ENCODE results near the gene CTSA.
A peak's percentile ranks its signal among the peaks of the same experiment; 100 is the strongest.

The CTSA gene

DNA sequence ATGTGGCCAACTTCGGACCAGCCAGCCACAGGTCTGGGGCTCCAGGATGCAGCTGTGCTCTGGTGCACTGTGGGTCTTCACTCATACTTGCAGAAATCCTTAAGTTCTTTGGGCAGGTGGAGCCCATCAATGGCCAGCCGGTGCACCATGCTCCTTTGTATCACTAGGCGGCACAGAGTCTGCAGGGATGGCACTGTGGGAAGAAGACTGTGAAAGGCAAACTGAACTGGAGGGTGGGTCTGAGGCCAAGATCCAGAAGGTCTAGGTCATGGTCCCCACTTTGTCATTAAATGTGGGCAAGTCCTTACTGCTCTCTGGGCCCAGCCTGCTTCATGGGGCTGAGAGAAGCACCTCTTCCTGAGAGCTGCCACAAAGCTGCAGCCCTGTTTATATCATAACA is 2.5 kb upstream of the CTSA start:
- WGBS (ENCODE audit: insufficient coverage) = 89% methylated on average over 3 of the region's 3 CpGs
- ChIA-PET POLR2A (interaction anchor here (0.6 kb wide), 1 partner anchor 32 kb away, joined by 3 read pairs; no protein-coding TSS in a partner anchor), CTCF (interaction anchor here (0.9 to 5.8 kb wide), 8 partner anchors 7 to 89 kb away, joined by 3 to 30 read pairs (median 12); partner anchors contain the start of genes ZNF335 and ZSWIM1)
- Histone ChIP-seq H3K36me3 (ENCODE audit: control insufficient read depth in 4 of 4, insufficient read depth in 4 of 4, low read length in 3 of 4) (peaks cover 3 to 39% (median 30%) of the 10 kb centered on the region in 4 experiments), H3K9me3 (ENCODE audit: control extremely low read depth in 1 of 5, control insufficient read depth in 4 of 5, insufficient read depth in 2 of 5, low read depth in 1 of 5, low read length in 4 of 5) (no peaks in the 10 kb centered on the region), H3K4me3 (ENCODE audit: control insufficient read depth in 1 of 7, extremely low read depth in 1 of 7, insufficient read depth in 4 of 7, low read depth in 2 of 7, low read length in 6 of 7) (no peak overlapping the region), H3K27me3 (replicated peaks in 2 of 5; ENCODE audit: control insufficient read depth in 4 of 5, insufficient read depth in 5 of 5, low read length in 4 of 5) (no peaks in the 10 kb centered on the region), H3K27ac (ENCODE audit: insufficient read depth in 1 of 2, low read depth in 1 of 2, low read length in 2 of 2, poor library complexity in 1 of 2, severe bottlenecking in 2 of 2) (no peak overlapping the region), H3K4me1 (ENCODE audit: control extremely low read depth in 1 of 4, control insufficient read depth in 4 of 4, insufficient read depth in 4 of 4, low read length in 3 of 4) (peaks cover 12 to 72% (median 60%) of the 10 kb centered on the region in 4 experiments)
- no peak for DNase-seq

GRCh38 chr20:45890077-45890984 is 804 bp upstream of the CTSA start:
- Histone ChIP-seq H3K4me3 (ENCODE audit: control insufficient read depth in 1 of 7, extremely low read depth in 1 of 7, insufficient read depth in 4 of 7, low read depth in 2 of 7, low read length in 6 of 7) (peak overlapping the region; percentile 52 to 86 (median 80)), H3K27me3 (replicated peaks in 2 of 5; ENCODE audit: control insufficient read depth in 4 of 5, insufficient read depth in 5 of 5, low read length in 4 of 5) (no peaks in the 10 kb centered on the region), H3K36me3 (ENCODE audit: control insufficient read depth in 4 of 4, insufficient read depth in 4 of 4, low read length in 3 of 4) (peaks cover 4 to 48% (median 30%) of the 10 kb centered on the region in 4 experiments), H3K4me1 (ENCODE audit: control extremely low read depth in 1 of 4, control insufficient read depth in 4 of 4, insufficient read depth in 4 of 4, low read length in 3 of 4) (peaks cover 10 to 58% (median 47%) of the 10 kb centered on the region in 4 experiments), H3K9me3 (ENCODE audit: control extremely low read depth in 1 of 5, control insufficient read depth in 4 of 5, insufficient read depth in 2 of 5, low read depth in 1 of 5, low read length in 4 of 5) (no peaks in the 10 kb centered on the region), H3K27ac (ENCODE audit: insufficient read depth in 1 of 2, low read depth in 1 of 2, low read length in 2 of 2, poor library complexity in 1 of 2, severe bottlenecking in 2 of 2) (peak overlapping the region in 1 of 2 experiments; percentile 70)
- ChIA-PET CTCF (interaction anchor here (0.8 to 5.8 kb wide), 19 partner anchors 8 to 91 kb away, joined by 3 to 30 read pairs (median 4); partner anchors contain the start of genes ACOT8, PLTP, ZNF335 and ZSWIM1), POLR2A (interaction anchor here (0.5 to 2.7 kb wide), 8 partner anchors 9 to 212 kb away, joined by 3 to 12 read pairs (median 4); partner anchors contain the start of genes PCIF1, PLTP and ZSWIM1)
- DNase-seq = peak; percentile 70 to 82 (median 81)
- under 1% methylated on average over 69 of the region's 79 CpGs for WGBS (ENCODE audit: insufficient coverage)

DNA sequence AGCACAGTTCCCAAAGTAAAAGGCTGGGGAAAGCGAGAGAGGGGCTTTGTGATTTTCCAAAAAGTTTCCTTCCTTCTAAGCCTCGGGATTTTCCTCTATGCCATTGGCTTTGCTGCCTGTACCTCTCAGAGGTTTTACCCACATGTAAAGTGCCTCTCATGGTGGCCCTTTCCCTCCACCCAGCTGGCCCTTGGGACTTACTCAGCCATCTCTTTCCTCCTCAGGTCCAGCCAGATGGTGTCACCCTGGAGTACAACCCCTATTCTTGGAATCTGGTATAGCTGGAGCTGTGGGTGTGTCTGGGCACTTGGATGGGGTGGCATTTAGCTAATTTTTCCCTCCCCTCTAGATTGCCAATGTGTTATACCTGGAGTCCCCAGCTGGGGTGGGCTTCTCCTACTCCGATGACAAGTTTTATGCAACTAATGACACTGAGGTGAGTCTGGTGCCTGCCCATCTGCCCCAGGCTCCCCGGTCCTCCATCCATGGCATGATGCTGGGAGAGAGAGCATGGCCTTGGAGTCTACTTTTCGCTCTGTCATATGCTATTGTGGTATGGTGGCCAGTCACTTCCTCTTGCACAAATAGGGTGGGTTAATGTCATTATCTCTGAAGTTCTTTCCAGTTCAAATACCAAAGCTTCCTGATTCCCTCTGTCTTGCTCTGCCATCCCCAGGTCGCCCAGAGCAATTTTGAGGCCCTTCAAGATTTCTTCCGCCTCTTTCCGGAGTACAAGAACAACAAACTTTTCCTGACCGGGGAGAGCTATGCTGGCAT is 1.1 kb downstream of the CTSA start:
- Histone ChIP-seq H3K4me1 (ENCODE audit: control extremely low read depth in 1 of 4, control insufficient read depth in 4 of 4, insufficient read depth in 4 of 4, low read length in 3 of 4) (peaks cover 8 to 46% (median 39%) of the 10 kb centered on the region in 4 experiments), H3K36me3 (ENCODE audit: control insufficient read depth in 4 of 4, insufficient read depth in 4 of 4, low read length in 3 of 4) (peaks cover 9 to 51% (median 30%) of the 10 kb centered on the region in 4 experiments), H3K27ac (ENCODE audit: insufficient read depth in 1 of 2, low read depth in 1 of 2, low read length in 2 of 2, poor library complexity in 1 of 2, severe bottlenecking in 2 of 2) (peak overlapping the region; percentile 25 to 70), H3K27me3 (replicated peaks in 2 of 5; ENCODE audit: control insufficient read depth in 4 of 5, insufficient read depth in 5 of 5, low read length in 4 of 5) (no peaks in the 10 kb centered on the region), H3K9me3 (ENCODE audit: control extremely low read depth in 1 of 5, control insufficient read depth in 4 of 5, insufficient read depth in 2 of 5, low read depth in 1 of 5, low read length in 4 of 5) (no peaks in the 10 kb centered on the region), H3K4me3 (ENCODE audit: control insufficient read depth in 1 of 7, extremely low read depth in 1 of 7, insufficient read depth in 4 of 7, low read depth in 2 of 7, low read length in 6 of 7) (peak overlapping the region in 6 of 7 experiments; percentile 71 to 86 (median 81))
- CTCF ChIA-PET = interaction anchor here (0.5 to 5.8 kb wide), 9 partner anchors 10 to 93 kb away, joined by 3 to 30 read pairs (median 4); partner anchors contain the start of genes PCIF1 and ZSWIM1
- POLR2A ChIA-PET = no interaction called here
- WGBS (ENCODE audit: insufficient coverage) = 86% methylated on average over 9 of the region's 9 CpGs
- peak in 2 of 3 donors; percentile 20 to 37 for DNase-seq

GRCh38 chr20:45892828-45893500 is 1.8 kb downstream of the CTSA start:
- no peaks in the 10 kb centered on the region for H3K27me3 ChIP-seq (replicated peaks in 2 of 5; ENCODE audit: control insufficient read depth in 4 of 5, insufficient read depth in 5 of 5, low read length in 4 of 5)
- WGBS (ENCODE audit: insufficient coverage) = 78% methylated on average over 1 of the region's 4 CpGs
- H3K4me1 ChIP-seq (ENCODE audit: control extremely low read depth in 1 of 4, control insufficient read depth in 4 of 4, insufficient read depth in 4 of 4, low read length in 3 of 4) = peaks cover 8 to 46% (median 39%) of the 10 kb centered on the region in 4 experiments
- peak overlapping the region in 3 of 7 experiments; percentile 6 to 83 (median 19) for H3K4me3 ChIP-seq (ENCODE audit: control insufficient read depth in 1 of 7, extremely low read depth in 1 of 7, insufficient read depth in 4 of 7, low read depth in 2 of 7, low read length in 6 of 7)
- ChIA-PET CTCF (interaction anchor here (0.9 to 5.8 kb wide), 7 partner anchors 9 to 94 kb away, joined by 3 to 30 read pairs (median 4); partner anchors contain the start of genes PCIF1 and ZSWIM1), POLR2A (no interaction called here)
- no peak for DNase-seq
- H3K36me3 ChIP-seq (ENCODE audit: control insufficient read depth in 4 of 4, insufficient read depth in 4 of 4, low read length in 3 of 4) = peaks cover 9 to 52% (median 30%) of the 10 kb centered on the region in 4 experiments
- H3K9me3 ChIP-seq (ENCODE audit: control extremely low read depth in 1 of 5, control insufficient read depth in 4 of 5, insufficient read depth in 2 of 5, low read depth in 1 of 5, low read length in 4 of 5) = no peaks in the 10 kb centered on the region
- H3K27ac ChIP-seq (ENCODE audit: insufficient read depth in 1 of 2, low read depth in 1 of 2, low read length in 2 of 2, poor library complexity in 1 of 2, severe bottlenecking in 2 of 2) = no peak overlapping the region

GRCh38 chr20:45893831-45894230 is 2.7 kb downstream of the CTSA start:
- H3K27me3 ChIP-seq (replicated peaks in 2 of 5; ENCODE audit: control insufficient read depth in 4 of 5, insufficient read depth in 5 of 5, low read length in 4 of 5) = no peaks in the 10 kb centered on the region
- peaks cover 9 to 54% (median 34%) of the 10 kb centered on the region in 4 experiments for H3K36me3 ChIP-seq (ENCODE audit: control insufficient read depth in 4 of 4, insufficient read depth in 4 of 4, low read length in 3 of 4)
- no peak for DNase-seq
- CTCF ChIA-PET = interaction anchor here (0.8 to 5.8 kb wide), 2 partner anchors 12 to 25 kb away, joined by 3 to 30 read pairs; partner anchors contain the start of gene ZSWIM1
- peaks cover 8 to 40% (median 36%) of the 10 kb centered on the region in 4 experiments for H3K4me1 ChIP-seq (ENCODE audit: control extremely low read depth in 1 of 4, control insufficient read depth in 4 of 4, insufficient read depth in 4 of 4, low read length in 3 of 4)
- no peak overlapping the region for H3K27ac ChIP-seq (ENCODE audit: insufficient read depth in 1 of 2, low read depth in 1 of 2, low read length in 2 of 2, poor library complexity in 1 of 2, severe bottlenecking in 2 of 2)
- POLR2A ChIA-PET = interaction anchor here (0.5 kb wide), 1 partner anchor 555 kb away, joined by 3 read pairs; no protein-coding TSS in a partner anchor
- WGBS (ENCODE audit: insufficient coverage) = 100% methylated on average over 1 of the region's 4 CpGs
- no peak overlapping the region for H3K4me3 ChIP-seq (ENCODE audit: control insufficient read depth in 1 of 7, extremely low read depth in 1 of 7, insufficient read depth in 4 of 7, low read depth in 2 of 7, low read length in 6 of 7)
- H3K9me3 ChIP-seq (ENCODE audit: control extremely low read depth in 1 of 5, control insufficient read depth in 4 of 5, insufficient read depth in 2 of 5, low read depth in 1 of 5, low read length in 4 of 5) = no peaks in the 10 kb centered on the region

DNA sequence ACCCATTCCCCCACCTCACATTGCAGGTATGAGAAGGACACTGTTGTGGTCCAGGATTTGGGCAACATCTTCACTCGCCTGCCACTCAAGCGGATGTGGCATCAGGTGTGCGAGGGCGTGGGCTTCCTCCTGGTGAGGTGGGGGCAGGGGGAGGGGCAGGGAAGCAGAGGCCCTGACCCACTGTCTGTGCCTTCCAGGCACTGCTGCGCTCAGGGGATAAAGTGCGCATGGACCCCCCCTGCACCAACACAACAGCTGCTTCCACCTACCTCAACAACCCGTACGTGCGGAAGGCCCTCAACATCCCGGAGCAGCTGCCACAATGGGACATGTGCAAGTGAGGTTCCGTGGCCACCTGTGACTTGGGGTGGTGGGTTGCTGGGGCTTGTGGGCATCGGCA is 3.7 kb downstream of the CTSA start:
- peaks cover 11 to 61% (median 39%) of the 10 kb centered on the region in 4 experiments for H3K36me3 ChIP-seq (ENCODE audit: control insufficient read depth in 4 of 4, insufficient read depth in 4 of 4, low read length in 3 of 4)
- ChIA-PET POLR2A (no interaction called here), CTCF (no interaction called here)
- no peaks in the 10 kb centered on the region for H3K9me3 ChIP-seq (ENCODE audit: control extremely low read depth in 1 of 5, control insufficient read depth in 4 of 5, insufficient read depth in 2 of 5, low read depth in 1 of 5, low read length in 4 of 5)
- 96% methylated on average over 5 of the region's 12 CpGs for WGBS (ENCODE audit: insufficient coverage)
- H3K27ac ChIP-seq (ENCODE audit: insufficient read depth in 1 of 2, low read depth in 1 of 2, low read length in 2 of 2, poor library complexity in 1 of 2, severe bottlenecking in 2 of 2) = no peak overlapping the region
- no peak overlapping the region for H3K4me3 ChIP-seq (ENCODE audit: control insufficient read depth in 1 of 7, extremely low read depth in 1 of 7, insufficient read depth in 4 of 7, low read depth in 2 of 7, low read length in 6 of 7)
- H3K4me1 ChIP-seq (ENCODE audit: control extremely low read depth in 1 of 4, control insufficient read depth in 4 of 4, insufficient read depth in 4 of 4, low read length in 3 of 4) = peaks cover 8 to 34% (median 30%) of the 10 kb centered on the region in 4 experiments
- H3K27me3 ChIP-seq (replicated peaks in 2 of 5; ENCODE audit: control insufficient read depth in 4 of 5, insufficient read depth in 5 of 5, low read length in 4 of 5) = no peaks in the 10 kb centered on the region
- no peak for DNase-seq
